GM19468 (cell line): ENCODE measurements around the gene VPS18.

ENCODE experiments used
- ATAC-seq: cut with Tn5 transposase; IDR thresholded peaks from one replicate; pipeline ENCODE4 v1.9.1; 2021; ENCODE audit warnings: mild to moderate bottlenecking, moderate library complexity, moderate number of reproducible peaks; ENCODE audit not compliant: unreplicated experiment; ENCODE audit errors: extremely low read depth

The VPS18 gene

DNA sequence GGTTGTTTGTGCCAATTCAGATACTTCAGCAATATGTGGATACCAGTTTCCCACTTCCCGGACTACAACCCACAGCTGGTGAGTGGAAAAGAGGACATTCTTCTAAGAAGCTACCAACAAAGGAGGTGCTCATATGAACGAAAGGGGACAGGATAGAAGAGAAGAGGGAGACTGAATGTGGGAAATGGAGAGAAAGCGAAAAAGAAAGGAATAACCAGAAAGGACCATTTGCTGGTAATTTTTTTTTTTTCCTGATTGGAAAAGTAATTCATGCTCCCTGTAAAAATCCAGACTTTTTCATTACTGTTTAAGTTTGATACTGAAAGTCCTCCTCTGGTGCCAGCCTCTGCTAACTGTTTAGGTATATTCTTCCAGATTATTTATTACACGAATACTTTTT is 57.5 kb downstream of the VPS18 start:
- no peak for ATAC-seq

GRCh38 chr15:40952301-40952900 is 58.2 kb downstream of the VPS18 start:
- no peak for ATAC-seq

- peak; percentile 80 for ATAC-seq
These were observed 58.9 kb downstream of the VPS18 start, which contains the start of gene CHAC1 for GRCh38 chr15:40952901-40953712. Gene CHAC1 (plus strand): TSS chr15:40953471. CDS start chr15:40953584, 113 bp downstream.
